Kidney tubule cell (primary cell): Measurements from ENCODE around the gene KCNQ1OT1.

Experiments
- DNase-seq: peaks from one replicate; pipeline ENCODE4 v3.0.0-alpha.2; 2018; ENCODE audit warnings: low spot score

The KCNQ1OT1 gene

DNA sequence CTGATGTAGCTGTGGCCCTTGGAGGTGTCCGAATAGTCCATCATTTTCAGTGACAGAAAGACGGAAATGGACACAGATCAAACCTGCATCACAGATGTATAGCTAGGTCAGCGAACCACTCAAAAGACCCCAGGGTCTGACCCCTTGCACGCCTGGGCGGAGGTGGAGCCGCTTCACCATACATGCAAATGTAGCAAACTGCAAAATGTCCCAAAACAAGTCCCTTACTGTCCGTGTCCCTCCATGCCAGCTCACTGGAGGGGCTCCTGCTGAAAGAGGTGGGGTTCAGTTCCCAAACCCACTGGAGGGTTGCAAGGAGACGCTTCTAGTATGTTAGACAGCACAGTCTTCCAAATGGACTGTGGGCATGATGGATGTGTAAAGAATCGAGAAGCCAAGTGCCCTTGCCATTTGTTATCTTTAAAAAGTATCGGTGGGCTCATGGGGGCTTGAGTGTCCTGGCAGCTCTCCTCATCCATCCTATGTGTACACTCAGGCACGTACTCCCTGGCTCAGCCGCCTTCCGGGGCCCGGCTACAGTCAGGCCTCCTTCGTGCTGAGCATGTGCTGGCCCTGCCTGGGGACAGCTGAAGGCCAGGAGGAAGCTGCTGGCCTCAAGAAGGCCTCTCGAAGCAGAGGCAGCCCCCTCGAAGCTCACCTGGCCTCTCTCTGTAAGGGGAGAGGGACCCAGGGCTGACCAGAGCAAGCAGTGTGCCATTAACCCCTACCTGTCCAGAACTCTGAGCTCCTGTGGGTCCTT lies 20.2 kb upstream of the KCNQ1OT1 start:
- no peak for DNase-seq

DNA sequence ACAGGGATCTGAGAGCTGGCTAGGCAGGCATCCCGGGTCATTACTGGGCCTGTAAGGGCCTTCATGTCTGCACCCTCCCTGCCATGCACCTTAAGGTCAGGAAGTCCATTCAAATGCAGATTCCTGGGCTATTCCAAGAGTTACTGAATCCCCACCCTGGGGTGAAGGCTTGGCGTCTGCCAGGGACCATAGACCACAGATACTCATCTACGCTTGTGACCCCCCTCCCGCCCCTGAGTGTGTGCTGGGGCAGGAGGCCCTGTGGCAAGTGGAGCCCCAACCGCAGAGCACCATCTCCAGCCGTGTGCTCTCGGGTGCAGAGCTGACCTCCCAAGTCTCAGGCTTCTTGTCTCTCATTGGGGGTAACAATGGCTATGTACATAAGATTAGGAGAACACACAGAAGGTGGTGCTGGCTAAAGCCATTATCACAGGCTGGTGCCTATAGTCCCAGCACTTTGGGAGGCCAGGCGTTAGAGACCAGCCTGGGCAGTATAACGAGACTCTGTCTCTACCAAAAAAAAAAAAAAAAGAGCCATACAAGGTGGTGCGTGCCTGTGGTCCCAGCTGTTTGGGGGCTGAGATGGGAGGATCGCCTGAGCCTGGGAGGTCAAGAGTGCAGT lies 19.1 kb upstream of the KCNQ1OT1 start:
- DNase-seq = no peak

DNA sequence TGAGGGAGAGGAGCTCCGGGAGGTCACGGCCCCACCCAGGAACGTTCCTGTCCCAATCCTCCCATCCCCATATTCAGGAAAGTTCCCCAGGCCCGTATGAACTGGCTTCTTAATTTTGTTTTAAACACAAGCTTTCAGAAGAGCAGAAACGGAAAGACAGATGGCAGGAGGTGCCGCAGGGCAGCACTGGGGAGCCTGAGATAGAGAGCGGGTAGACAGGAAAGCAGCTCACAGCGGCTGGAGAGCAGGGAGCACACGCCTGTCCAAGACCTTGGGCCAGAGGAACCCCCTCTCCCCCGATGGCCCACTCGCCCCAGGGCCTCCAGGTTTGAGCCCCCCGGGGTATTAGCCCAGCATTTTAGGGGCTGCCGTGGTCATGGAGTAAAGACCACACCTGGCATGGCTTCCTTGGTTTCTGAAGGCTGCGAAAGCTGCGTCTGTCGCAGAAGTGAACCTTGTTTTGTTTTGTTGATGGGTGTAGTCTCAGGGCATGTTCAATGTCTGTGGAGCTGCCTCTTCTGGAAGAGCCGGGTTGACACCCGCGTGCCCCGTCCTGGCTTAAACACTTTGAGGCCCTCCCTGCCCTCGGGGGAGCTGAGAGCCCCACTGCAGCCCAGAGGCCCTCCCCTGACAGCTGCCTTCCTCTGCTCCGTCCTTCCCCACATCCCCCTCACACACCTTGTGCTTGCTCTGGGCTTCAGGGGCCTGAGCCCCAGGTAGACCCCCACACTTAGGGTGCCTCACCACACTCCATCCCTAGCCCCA lies 17.9 kb upstream of the KCNQ1OT1 start:
- DNase-seq = no peak

DNA sequence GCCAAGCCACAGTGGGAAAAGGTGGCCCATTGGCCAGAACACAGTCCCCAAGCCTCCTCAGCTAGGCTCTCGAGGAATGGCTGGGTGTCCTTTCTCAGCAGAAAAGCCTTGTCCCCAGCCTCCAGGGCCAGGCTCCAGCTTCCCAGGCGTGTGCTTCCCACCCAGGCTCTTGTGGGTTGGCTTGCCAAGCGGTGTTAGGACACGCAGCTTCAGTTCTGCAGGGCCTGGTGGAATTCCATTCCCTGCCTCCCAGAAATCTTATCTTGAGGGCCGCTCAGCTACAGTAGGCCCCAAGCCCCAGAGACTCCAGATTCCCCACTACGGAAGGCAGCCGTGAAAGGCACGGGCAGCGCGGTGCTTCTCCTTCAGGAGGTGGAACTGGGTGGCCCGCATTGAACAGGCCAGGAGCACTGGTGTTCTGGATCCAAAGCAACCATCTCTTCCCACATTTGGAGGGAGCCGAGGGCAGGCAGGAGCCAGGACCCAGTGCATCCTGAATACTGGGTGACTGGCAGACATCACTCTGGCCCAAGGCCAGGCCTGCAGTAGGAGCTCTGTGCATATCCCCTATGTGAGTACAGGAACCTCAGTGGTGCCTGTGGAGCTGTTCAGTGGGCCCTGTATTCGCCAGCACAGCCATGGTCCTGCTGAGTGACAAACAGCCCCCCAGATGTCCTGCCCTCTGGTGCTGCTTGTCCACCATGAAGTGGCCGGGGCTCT lies 16.7 kb upstream of the KCNQ1OT1 start:
- DNase-seq = no peak

DNA sequence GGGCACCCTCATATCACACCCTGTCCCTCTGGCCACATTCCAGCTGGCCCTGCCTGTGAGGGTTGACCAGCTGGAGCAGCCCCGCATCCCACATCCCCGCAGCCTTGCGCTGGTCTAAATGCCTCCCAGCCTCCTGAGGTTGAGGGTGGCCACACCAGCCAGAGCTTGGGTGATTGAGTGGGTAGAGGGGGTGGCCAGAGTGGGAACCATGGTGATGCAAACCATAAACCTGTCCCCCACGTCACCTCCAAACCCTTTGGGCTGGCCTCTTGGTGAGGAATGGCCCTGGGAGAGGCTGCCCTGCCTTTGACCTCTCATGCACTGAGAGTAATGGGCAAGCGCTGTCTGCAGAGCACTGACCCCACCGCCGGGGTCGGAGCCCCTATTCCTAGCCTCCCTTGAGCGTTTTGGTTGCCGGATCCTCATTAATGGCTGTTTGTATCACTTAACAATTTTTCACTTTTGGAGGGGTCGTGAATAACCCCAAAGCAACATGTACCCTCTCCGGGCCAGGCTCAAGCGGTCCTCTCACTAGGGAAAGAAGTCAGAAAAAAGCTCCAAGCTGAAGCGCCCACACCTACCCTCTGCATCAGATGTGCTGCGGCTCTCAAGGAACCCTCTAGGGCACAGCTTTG lies 16.0 kb upstream of the KCNQ1OT1 start:
- DNase-seq = no peak

DNA sequence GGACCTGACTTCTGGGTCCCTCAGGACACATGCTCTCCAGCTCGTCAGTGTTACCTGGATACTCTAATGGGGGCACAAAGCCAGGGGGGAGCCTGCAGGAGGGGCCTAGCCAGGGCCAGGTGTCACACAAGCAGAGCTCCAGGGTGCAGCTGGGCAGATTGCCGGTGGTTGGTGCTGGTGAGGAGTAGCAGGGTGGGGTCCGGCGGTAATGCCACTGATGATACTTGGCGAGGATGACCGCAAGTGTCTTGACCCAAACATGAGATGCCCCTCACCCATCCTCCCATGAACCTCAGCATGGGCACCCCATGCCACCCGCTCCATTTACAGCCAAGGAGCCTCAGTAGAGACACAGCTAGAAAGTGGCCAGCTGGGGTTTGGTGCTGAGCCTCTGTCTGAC lies 15.1 kb upstream of the KCNQ1OT1 start:
- no peak for DNase-seq

DNA sequence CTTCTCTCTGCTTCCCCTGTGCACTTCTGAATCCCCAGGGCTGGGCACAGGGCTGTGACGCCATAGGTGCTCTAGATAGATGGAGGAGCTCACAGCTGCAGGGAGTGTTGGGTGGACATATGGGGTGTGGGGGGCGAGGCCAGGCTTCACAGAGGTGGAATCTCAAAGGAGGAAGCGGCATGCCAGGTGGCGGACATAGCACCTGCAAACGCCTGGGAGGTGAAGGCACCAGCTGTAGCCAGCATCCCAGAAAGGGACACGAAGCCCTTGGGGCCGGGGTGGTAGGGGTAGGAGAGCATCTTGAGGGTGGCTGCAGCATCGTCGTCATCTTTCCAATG lies 14.6 kb upstream of the KCNQ1OT1 start:
- no peak for DNase-seq

DNA sequence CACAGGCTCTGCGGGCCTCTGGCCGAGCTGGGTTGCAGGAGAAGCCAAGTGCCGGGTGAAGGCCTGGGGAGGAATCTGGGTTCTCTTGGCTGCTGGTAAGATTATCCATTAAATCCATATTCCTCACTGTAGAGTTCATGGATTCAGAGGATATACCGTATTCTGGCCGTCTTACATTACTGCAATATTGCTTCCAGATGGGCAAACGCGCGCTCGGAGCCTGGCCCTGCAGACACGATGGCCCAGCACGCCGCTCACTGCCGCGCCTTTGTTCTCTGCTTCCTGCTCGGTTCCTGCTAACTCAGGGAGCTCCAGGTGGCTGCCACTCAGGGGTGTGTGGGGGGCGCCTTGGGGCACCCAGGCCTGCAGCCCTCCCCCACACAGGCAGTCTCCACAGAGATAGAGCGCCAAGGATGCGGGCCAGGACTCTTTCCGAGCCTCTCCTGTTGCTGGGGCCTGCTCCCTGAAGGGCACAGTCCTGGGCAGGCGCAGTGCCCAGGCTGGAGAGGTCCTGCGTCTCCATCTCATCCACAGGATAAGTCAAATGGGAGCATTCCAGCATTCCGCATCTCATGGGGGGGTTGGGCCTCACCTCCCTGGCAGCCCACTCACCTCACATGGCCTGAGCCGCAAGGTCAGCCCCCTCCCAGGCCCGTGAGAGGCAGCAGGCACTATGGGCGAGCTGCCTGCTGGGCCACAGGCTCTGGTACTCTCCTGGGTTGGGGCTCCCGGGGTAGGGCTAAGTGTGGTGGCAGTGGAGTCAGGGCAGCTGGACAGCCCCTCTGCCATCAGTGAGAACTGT lies 14.1 kb upstream of the KCNQ1OT1 start:
- no peak for DNase-seq

DNA sequence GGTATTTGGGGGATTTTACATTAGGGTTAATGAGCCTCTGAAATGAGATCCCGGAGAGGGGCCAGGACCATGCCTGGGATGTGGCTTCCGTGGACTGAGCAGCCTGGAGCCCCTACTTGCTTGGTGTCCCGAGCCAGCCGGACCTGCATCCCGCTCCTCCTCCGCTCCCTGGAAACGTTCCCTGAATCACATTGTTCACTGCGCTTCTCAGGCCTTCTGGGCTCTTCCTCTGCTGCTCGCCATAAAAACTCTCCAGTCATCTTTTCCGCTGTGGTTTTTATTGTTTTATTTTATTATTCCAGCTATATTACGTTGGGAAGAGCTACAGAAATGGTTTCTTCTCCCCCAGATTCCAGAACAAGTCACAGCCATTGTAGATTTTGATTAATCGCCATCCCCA lies 13.3 kb upstream of the KCNQ1OT1 start:
- DNase-seq = no peak

DNA sequence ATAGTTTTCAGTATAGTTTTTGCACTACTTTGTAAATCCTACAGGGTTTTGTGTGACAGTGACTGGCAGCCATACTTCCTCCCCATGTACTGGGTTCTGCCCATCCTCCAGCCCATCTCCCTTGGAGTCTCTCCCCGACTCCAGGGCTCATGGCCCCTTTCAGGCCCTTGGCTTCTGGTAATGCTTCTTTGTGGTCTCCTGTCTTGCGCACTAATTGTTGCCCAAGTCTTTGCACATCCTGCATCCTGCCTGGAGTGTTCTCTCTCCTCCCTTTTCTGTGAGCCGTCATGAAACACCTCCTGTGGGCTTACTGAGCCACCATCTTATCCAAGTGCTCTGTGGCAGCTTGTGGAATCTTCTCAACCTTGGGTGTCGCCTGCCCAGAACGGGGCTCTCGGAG lies 11.4 kb upstream of the KCNQ1OT1 start:
- no peak for DNase-seq

DNA sequence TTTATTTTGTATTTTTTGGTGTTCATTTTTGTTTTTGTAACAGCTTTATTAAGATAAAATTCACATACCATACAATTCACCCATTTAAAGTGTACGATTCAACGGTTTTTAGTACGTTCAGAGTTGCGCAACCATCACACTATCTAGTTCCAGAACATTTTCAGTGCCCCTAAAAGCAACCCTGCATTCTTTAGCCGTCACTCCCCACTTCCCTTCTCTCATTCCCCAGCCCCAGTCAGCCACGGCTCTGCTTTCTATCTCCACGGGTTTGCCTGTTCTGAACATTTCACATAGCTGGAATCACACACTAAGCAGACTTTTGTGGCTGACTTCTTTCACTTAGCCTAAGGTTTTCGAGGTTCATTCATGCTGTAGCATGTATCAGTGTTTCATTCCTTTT lies 9.6 kb upstream of the KCNQ1OT1 start:
- DNase-seq = no peak

DNA sequence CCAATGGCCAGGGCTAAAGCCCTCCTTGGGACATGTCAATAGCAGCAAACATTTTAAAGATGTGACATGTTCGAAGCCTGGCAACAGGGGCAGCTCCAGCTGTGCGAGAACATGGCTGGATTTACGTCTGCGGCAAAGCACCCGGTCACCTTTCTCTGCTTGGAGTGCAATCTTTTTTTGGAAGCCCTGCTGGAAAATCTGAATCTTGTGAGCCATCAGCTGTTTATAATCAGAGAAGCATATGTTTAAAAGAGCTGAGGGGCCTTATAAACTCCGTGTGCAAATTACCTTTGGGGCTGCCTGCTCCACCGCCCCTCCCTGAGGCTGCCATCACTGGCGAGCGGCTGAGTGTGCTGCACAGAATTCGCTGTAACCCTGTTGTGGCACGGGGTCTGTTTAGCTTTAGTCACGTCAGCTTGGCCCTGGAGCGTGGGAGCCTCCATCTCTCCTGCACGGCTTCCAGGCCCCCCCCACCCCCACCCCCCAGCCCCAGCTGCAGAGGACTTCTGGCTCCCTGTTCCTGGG lies 9.0 kb upstream of the KCNQ1OT1 start:
- DNase-seq = no peak

DNA sequence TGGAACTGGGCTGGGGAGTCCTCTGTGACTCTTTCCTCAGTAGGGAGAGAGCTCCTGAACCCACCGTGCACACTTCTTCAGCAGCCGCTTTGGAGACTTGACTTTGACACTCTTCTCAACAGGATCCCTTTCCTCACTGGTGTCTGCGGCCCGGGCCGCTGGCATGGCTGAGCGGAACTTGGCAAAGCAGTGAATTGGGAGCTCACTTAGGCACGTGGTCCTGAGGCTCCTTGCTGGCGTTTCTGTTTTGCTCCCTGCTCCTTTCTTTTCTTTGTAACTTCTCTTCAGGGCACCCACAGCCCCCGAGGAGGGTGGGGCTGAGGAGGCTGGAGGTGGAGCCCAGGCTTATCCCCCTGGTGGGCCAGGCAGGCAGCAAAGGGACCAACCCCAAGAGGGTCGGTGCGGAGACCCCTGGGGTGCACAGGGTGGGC lies 8.4 kb upstream of the KCNQ1OT1 start:
- no peak for DNase-seq

DNA sequence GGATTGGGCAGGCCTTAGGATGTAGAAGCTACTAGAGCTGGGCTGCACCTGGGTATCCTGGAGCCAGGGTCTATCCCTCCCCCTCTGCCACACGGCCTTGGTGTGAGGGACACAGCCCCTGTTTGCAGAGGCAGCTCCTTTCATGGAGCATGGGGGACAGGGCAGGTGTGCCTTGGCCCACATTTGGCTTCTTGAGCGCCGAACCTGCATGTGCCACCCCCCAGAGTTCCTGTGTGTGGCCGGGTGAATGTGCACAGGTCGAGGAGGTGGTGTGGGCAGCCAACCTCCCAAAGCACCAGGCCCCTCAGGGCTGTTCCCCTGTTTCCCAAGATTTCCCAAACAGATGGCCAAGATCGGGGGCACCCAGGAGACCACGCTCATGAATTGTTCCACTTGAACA lies 7.9 kb upstream of the KCNQ1OT1 start:
- no peak for DNase-seq

DNA sequence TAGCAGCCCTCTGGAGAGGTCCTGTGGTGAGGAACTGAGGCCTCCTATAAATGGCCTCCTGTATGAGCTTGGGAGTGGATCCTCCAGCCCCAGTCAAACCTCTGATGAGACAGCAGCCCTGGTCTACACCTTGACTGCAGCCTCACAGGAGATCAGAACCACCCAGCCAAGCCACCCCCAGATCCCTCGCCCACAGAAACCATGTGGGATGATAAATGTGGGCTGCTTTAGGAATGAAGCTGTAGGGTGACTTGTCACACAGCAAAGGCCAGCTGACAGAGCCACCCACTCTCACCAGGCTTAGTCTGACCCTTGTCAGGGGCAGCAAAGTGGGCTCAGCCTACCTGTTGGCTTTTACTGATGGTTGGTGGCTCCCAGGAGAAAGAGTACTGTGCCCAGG lies 6.5 kb upstream of the KCNQ1OT1 start:
- DNase-seq = no peak

DNA sequence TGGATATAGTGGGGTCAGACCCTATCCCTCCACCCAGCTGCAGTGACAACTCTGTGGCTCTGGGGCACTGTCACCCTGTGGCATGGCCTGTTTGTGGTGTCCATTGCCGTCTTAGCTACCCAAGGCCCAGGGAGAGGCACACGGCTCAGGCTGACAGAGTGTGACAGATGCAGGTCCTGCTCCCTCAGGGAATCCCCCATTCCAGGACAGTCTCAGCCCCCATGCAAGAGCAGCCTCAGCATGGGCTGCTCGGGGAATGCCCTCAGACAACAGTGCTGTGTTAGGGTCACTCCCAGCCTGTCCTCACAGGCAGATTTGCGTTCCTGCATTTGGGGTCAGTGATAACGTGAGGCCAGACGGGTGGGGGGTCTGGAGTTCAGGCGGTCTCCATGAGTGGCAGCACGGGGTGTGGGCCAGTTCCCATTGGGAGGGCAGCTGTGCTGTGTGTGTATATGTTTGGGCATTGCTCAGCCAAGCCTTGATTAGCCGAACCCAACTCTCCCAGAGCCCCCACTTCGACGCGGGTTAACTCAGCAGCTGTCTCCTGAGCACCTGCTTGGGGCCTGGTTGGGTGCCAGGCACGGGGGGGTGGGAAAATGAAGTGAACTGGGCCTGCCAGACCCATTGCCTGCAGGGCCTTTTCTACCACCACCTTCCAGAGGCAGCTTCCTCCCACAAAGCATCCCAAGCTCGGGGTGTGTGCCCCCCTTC lies 5.3 kb upstream of the KCNQ1OT1 start:
- DNase-seq = no peak

DNA sequence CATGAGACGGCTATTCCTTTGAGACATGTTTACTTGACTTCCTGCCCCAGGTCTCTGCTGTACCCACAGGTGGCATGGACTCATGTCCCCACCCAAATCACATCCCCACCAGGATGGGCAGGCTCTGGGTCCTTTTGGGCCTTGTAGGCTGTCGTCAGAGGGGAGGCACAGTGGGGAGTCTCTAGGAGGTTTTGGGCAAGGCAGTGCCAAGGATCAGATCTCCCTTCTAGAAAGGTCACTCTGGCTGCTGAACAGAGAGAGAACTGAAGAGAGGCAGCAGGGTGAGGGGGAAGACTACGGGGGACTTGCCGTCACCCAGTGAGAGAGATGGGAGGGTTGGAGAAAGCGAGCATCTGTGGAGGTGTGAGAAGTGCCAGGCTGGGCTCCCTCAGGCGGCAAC lies 4.6 kb upstream of the KCNQ1OT1 start:
- DNase-seq = no peak

DNA sequence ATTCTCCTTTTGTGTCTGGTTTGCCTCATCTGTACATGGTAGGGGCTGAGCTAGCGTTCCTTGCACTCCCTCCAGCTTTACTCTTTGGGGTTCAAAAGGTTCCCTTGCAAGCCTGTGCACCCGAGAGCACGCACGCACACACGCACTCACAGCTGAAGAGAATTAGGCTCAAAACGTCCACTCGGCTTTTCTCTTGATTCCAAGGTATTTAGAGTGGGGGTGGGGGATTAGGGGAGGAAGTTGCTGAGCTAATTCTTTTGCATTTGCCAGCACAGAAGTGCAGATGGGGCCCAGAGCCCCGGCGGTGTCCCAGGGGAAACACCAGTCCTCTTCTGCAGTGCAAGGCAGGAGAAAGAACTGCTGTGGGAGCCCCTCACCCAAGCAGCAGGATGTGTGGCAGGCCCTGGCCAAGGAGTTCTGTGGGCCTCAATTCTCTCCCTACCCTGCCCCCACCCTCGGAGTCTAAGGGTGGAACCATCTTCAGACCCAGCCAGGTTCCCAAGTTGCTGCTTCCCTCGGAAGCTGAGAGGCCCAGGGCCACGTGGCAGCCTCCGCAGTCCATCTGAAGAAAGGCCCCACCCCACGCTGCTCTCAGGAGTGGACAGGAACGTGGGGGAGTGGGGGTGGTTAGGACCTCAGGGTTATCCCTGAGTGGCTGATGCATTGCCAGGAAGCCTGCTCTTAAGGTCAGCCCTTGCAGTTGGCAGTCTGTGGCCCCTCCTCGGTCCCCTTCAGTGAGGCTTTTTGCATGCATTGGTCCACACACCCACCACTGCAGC lies 3.8 kb upstream of the KCNQ1OT1 start:
- DNase-seq = no peak

DNA sequence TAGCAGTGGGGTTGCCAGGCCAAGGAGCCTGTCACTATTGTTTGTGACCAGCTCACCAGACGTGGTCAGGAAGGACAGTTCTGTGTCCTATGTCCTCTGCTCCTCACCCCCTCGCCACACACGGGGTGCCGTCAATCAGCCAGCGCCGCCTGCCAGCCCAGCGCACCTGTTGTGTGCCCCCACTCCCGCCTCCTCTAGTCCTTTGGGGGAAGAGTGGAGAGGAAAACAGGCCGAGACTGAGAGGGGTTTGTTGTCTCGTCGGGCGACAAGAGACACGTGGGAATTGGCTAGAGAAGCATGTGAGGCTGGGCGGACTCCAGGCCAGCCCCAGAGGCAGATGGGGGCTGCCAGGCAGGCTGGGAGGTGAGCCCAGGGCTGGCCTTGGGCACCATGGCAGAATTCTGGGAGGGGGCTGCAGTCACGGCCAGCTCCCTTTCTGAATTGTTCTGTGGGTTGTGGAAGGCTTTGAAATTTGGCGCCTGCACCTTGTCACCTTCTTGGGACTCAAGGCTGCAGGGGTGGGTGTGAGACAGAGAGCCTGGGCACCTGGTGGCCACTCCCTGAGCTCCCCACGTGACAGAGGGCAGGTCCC lies 3.1 kb upstream of the KCNQ1OT1 start:
- no peak for DNase-seq
